Spleen (tissue), 11 donors: ENCODE results near the gene SPTBN5. TPM values are rescaled to one million over a fixed set of nuclear protein-coding genes. Genes with fewer than 3 reads are reported as not detected.

Experiments
- DNase-seq: peaks from one replicate; pipeline ENCODE4 v3.0.0-alpha.2; 2020
- H3K27ac ChIP-seq, 8 donors: fragments of 200-600 bp; sonication (generic) in 7 of 8; 1 replicate in 4 of 8; 2 replicates in 4 of 8; pipeline versions ENCODE4 v1.5.0 to v1.8.0; 2016 to 2021; ENCODE audit warnings: inconsistent platforms in 4 of 8, mild to moderate bottlenecking in 4 of 8, moderate library complexity in 1 of 8
- H3K27me3 ChIP-seq, 7 donors: fragments of 200-600 bp; sonication (generic) in 6 of 7; replicated peaks in 1 of 7; 1 replicate in 4 of 7; 2 replicates in 3 of 7; pipeline versions ENCODE4 v1.5.0 to v1.8.0; 2016 to 2021; ENCODE audit warnings: inconsistent platforms in 3 of 7, mild to moderate bottlenecking in 1 of 7
- H3K36me3 ChIP-seq, 6 donors: fragments of 200-600 bp; sonication (generic) in 5 of 6; 1 replicate in 4 of 6; 2 replicates in 2 of 6; pipeline versions ENCODE4 v1.5.0 to v1.8.0; 2016 to 2021; ENCODE audit warnings: inconsistent platforms in 2 of 6
- H3K4me1 ChIP-seq, 6 donors: fragments of 200-600 bp; sonication (generic) in 5 of 6; 1 replicate in 3 of 6; 2 replicates in 3 of 6; pipeline versions ENCODE4 v1.5.0 to v1.8.0; 2016 to 2021; ENCODE audit warnings: inconsistent platforms in 3 of 6
- H3K4me3 ChIP-seq, 8 donors: fragments of 200-600 bp; sonication (generic) in 7 of 8; 1 replicate in 4 of 8; 2 replicates in 4 of 8; pipeline versions ENCODE4 v1.5.0 to v1.8.0; 2016 to 2021; ENCODE audit warnings: inconsistent platforms in 4 of 8, mild to moderate bottlenecking in 4 of 8, moderate library complexity in 2 of 8
- H3K9me3 ChIP-seq, 8 donors: fragments of 200-600 bp; sonication (generic) in 7 of 8; 1 replicate in 4 of 8; 2 replicates in 4 of 8; pipeline versions ENCODE4 v1.5.0 to v1.8.0; 2016 to 2021; ENCODE audit warnings: inconsistent platforms in 4 of 8
- CTCF ChIP-seq, 11 experiments: fragments of 200-600 bp in 7 of 11; fragments of 450-650 bp in 4 of 11; sonication (generic) in 4 of 11; IDR thresholded peaks in 8 of 11; conservative IDR thresholded peaks in 3 of 11; 1 replicate in 7 of 11; 2 replicates in 4 of 11; pipeline versions ENCODE4 v1.4.0 to v1.8.0; 2016 to 2021; ENCODE audit warnings: antibody characterized with exemption in 11 of 11, inconsistent platforms in 4 of 11, mild to moderate bottlenecking in 1 of 11
- POLR2A ChIP-seq, 3 donors: fragments of 450-650 bp; IDR thresholded peaks; one replicate each; pipeline ENCODE4 v1.5.1; 2017; ENCODE audit warnings: antibody characterized with exemption in 3 of 3, mild to moderate bottlenecking in 1 of 3
- POLR2AphosphoS5 ChIP-seq, 3 donors: sonication (generic); formaldehyde crosslinking; IDR thresholded peaks; one replicate each; pipeline ENCODE4 v1.5.1; 2017; ENCODE audit warnings: antibody characterized with exemption in 3 of 3
- WGBS, 5 donors: extraction: QIAGEN DNeasy Blood & Tissue Kit in 3 of 5; methylation state at CpG; one replicate each; pipeline versions ENCODE4 v1.1.5 to v1.1.7; 2013 to 2018; 5-methylcytosine and 5-hydroxymethylcytosine counted together
- intact Hi-C: fragments of 100-400 bp; cut with DNase I; formaldehyde crosslinking; loops from one replicate; pipeline ENCODE4 v1.15.0; 2023; ENCODE audit warnings: low total_unique reads
- polyA plus RNA-seq, 3 donors: library from polyadenylated mRNA; stranded (reverse); fragments of 200-250 nt; gene quantifications; one replicate each; pipeline ENCODE4 v1.2.1, GENCODE V29; 2013
- total RNA-seq, 7 donors: library from RNA; depleted of rRNA in 3 of 7; stranded (reverse); fragments of >200 nt in 3 of 7; fragmentation: NEBNext Ultra II Directional in 4 of 7; extraction: Animal tissue kit (Norgen Biotek cat#: 25700) in 4 of 7; gene quantifications; one replicate each; pipeline versions ENCODE4 v1.1.0 to v1.2.1, GENCODE V29; 2016 to 2021
- donor health status: healthy with polysubstance abuse.
- donor health status: DM: no; HTN: no; CAD: no; lungs with moderate emphysema.
- donor health status: DM: no; HTN: no; CAD: no.
- donor health status: Bipolar disorder and iron deficiency.
- donor health status: healthy.
- donor health status: DM: no; HTN: no; CAD: no.
- donor health status: DM: yes; HTN: yes; CAD: no.

The SPTBN5 gene
- total and polyA plus RNA-seq, 10 donors, result 0.19 to 2.0 (median 0.73) TPM

- 85 to 94% (median 92%) methylated on average over 3 of the region's 3 CpGs for WGBS, 5 donors
- H3K36me3 ChIP-seq, result peaks cover 0 to 39% (median 9%) of the 10 kb centered on the region in 6 donors
- H3K4me3 ChIP-seq, result no peak overlapping the region
- DNase-seq, result no peak
- H3K27ac ChIP-seq, result no peak overlapping the region
- no peaks in the 10 kb centered on the region for H3K27me3 ChIP-seq
- intact Hi-C loops, result no loop called here
- H3K4me1 ChIP-seq, result peaks cover 14 to 64% (median 52%) of the 10 kb centered on the region in 6 donors
- TF ChIP-seq POLR2A (IDR thresholded peaks at IDR 0.05) (no peak), POLR2AphosphoS5 (IDR thresholded peaks at IDR 0.05) (no peak)
- no peaks in the 10 kb centered on the region for H3K9me3 ChIP-seq
These were observed 29.6 kb upstream of the SPTBN5 start for GRCh38 chr15:41923401-41923997.

GRCh38 chr15:41922353-41922752, 28.5 kb upstream of the SPTBN5 start:
- no peak for TF ChIP-seq POLR2A (IDR thresholded peaks at IDR 0.05)
- TF ChIP-seq POLR2AphosphoS5 (IDR thresholded peaks at IDR 0.05), result no peak
- no peak for TF ChIP-seq CTCF (IDR thresholded peaks at IDR 0.05 in 8 of 11, conservative IDR thresholded peaks at IDR 0.05 in 3 of 11)
- intact Hi-C loops, result no loop called here
- WGBS, 5 donors, result 69 to 79% (median 73%) methylated on average over 9 of the region's 9 CpGs
- no peak overlapping the region for H3K27ac ChIP-seq
- DNase-seq, result no peak
- H3K36me3 ChIP-seq, result peaks cover 0 to 51% (median 15%) of the 10 kb centered on the region in 6 donors
- H3K9me3 ChIP-seq, result no peaks in the 10 kb centered on the region
- H3K27me3 ChIP-seq, result no peaks in the 10 kb centered on the region
- no peak overlapping the region for H3K4me3 ChIP-seq
- H3K4me1 ChIP-seq, result peaks cover 10 to 61% (median 48%) of the 10 kb centered on the region in 6 donors

GRCh38 chr15:41921639-41922038, 27.8 kb upstream of the SPTBN5 start:
- H3K4me1 ChIP-seq, result peaks cover 9 to 61% (median 47%) of the 10 kb centered on the region in 6 donors

GRCh38 chr15:41921167-41921566, 27.3 kb upstream of the SPTBN5 start:
- no peak for DNase-seq
- Histone ChIP-seq H3K36me3 (peaks cover 0 to 52% (median 15%) of the 10 kb centered on the region in 6 donors), H3K4me3 (no peak overlapping the region), H3K4me1 (peaks cover 6 to 61% (median 47%) of the 10 kb centered on the region in 6 donors), H3K27me3 (no peaks in the 10 kb centered on the region), H3K9me3 (no peaks in the 10 kb centered on the region), H3K27ac (no peak overlapping the region)
- intact Hi-C loops, result no loop called here
- TF ChIP-seq CTCF (IDR thresholded peaks at IDR 0.05 in 8 of 11, conservative IDR thresholded peaks at IDR 0.05 in 3 of 11) (no peak), POLR2AphosphoS5 (IDR thresholded peaks at IDR 0.05) (no peak), POLR2A (IDR thresholded peaks at IDR 0.05) (no peak)
- 88 to 92% (median 90%) methylated on average over 9 of the region's 9 CpGs for WGBS, 5 donors

More at GRCh38 chr15:41921639-41922038, 27.8 kb upstream of the SPTBN5 start:
- Histone ChIP-seq H3K4me3 (no peak overlapping the region), H3K27me3 (no peaks in the 10 kb centered on the region), H3K27ac (no peak overlapping the region), H3K9me3 (no peaks in the 10 kb centered on the region), H3K36me3 (peaks cover 0 to 52% (median 15%) of the 10 kb centered on the region in 6 donors)
- no peak for DNase-seq
- TF ChIP-seq CTCF (IDR thresholded peaks at IDR 0.05 in 8 of 11, conservative IDR thresholded peaks at IDR 0.05 in 3 of 11) (no peak), POLR2AphosphoS5 (IDR thresholded peaks at IDR 0.05) (no peak), POLR2A (IDR thresholded peaks at IDR 0.05) (no peak)
- intact Hi-C loops, result no loop called here
- WGBS, 5 donors, result 77 to 85% (median 78%) methylated on average over 5 of the region's 5 CpGs
